HFF-Myc (cell line): ENCODE measurements around the gene OR2A2.
"Not testable (repeated sequence)": the region's sequence is repeated elsewhere in the genome, so short reads cannot be mapped to it uniquely, and the experiment has no call there.

Experiments used
- DNase-seq: peaks from one replicate; pipeline ENCODE4 v3.0.0-alpha.2; 2011; ENCODE audit warnings: low read depth; ENCODE audit errors: extremely low read depth
- H3K4me3 ChIP-seq: replicated peaks from 2 replicates; pipeline ENCODE4 v1.5.1; 2011; ENCODE audit warnings: low read depth, mild to moderate bottlenecking, control low read depth, low read length
- CTCF ChIP-seq: IDR thresholded peaks from 2 replicates; pipeline ENCODE4 v1.5.1; 2012; ENCODE audit warnings: mild to moderate bottlenecking, low read depth, low read length, control low read depth; ENCODE audit errors: missing control alignments

OR2A2 gene

GRCh38 chr7:144110272-144110671 is 889 bp downstream of the OR2A2 start:
- DNase-seq, result no peak
- no peak overlapping the region for H3K4me3 ChIP-seq
- no peak for TF ChIP-seq CTCF

- H3K4me3 ChIP-seq, result no peak overlapping the region
- TF ChIP-seq CTCF, result no peak
- DNase-seq, result no peak
Measured at GRCh38 chr7:144113651-144114050, 4.3 kb downstream of the OR2A2 start.

GRCh38 chr7:144118341-144118740 is 9.0 kb downstream of the OR2A2 start:
- no peak for TF ChIP-seq CTCF
- DNase-seq, result no peak
- H3K4me3 ChIP-seq, result no peak overlapping the region

- no peak for TF ChIP-seq CTCF
- no peak within 1 kb of the TSS for H3K4me3 ChIP-seq
- DNase-seq, result no peak
Measured at GRCh38 chr7:144122876-144123275, 13.5 kb downstream of the OR2A2 start, which contains the start of gene OR2A14. OR2A14 (plus strand) TSS chr7:144123176; CDS start chr7:144129113, 5,937 bp downstream.

- no peak overlapping the region for H3K4me3 ChIP-seq
- peak; percentile 90 for TF ChIP-seq CTCF
- DNase-seq, result peak; percentile 54
Measured at GRCh38 chr7:144127714-144128334, 18.4 kb downstream of the OR2A2 start.

- DNase-seq, H3K4me3 ChIP-seq: not testable (repeated sequence)
Measured at GRCh38 chr7:144129601-144130000, 20.2 kb downstream of the OR2A2 start.

GRCh38 chr7:144130730-144131129 is 21.3 kb downstream of the OR2A2 start:
- TF ChIP-seq CTCF, result no peak
- H3K4me3 ChIP-seq, result no peak overlapping the region
- no peak for DNase-seq
